GM18499 (cell line): ENCODE measurements around the gene CD63.

ENCODE experiments used
- ATAC-seq: cut with Tn5 transposase; IDR thresholded peaks from one replicate; pipeline ENCODE4 v1.9.1; 2021; ENCODE audit warnings: moderate number of reproducible peaks; ENCODE audit not compliant: insufficient read depth, unreplicated experiment

CD63 gene

DNA sequence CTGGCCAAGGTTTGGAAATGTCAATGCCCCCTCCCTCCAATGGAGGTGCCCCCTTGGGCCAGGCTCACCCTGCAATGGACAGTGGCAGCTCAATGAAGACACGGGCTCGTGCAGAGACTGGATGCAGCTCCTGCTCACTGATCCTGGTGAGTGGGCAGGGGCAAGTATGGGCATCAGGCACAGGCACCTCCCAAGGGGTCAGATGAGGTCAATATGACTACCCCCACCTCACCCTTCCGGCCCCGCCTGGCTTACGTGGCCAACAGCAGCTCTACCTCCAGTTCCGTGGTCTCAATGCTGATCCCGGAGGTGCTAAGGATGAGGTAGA, 34.7 kb downstream of the CD63 start:
- ATAC-seq = no peak

GRCh38 chr12:55693323-55694187, 35.3 kb downstream of the CD63 start:
- no peak for ATAC-seq

DNA sequence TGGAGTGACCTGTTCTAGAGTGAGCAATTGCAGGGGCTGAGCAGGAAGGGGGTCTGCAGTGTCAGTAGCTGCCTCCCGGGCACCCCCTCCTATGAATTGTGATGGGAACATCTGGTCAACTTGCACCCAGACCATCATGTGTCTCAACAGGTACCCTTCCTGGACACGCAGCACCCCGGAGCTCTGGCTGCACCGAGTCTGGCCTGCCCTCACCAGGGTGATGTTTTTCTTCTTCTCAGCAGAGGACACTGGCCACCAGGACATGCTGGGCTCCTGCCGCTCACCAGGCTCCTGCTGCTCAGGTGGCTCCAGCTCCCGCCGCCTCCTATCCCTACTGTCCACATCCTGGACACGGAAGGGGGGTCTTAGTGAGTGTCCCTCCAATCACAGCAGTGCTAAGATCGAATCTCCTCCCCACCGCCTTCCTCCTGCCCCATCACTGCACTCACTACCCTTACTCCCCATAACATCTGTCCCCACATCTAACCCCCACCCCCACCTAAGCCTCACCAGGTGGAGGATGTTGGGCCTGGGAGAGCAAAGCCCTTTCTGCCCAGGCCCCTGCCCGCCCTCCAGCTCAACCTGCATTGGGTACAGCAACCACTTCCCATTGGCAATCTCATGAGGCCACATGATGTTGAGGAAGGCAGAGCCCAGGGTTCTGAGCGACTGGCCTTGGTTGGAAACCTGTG, 36.0 kb downstream of the CD63 start:
- ATAC-seq = no peak

DNA sequence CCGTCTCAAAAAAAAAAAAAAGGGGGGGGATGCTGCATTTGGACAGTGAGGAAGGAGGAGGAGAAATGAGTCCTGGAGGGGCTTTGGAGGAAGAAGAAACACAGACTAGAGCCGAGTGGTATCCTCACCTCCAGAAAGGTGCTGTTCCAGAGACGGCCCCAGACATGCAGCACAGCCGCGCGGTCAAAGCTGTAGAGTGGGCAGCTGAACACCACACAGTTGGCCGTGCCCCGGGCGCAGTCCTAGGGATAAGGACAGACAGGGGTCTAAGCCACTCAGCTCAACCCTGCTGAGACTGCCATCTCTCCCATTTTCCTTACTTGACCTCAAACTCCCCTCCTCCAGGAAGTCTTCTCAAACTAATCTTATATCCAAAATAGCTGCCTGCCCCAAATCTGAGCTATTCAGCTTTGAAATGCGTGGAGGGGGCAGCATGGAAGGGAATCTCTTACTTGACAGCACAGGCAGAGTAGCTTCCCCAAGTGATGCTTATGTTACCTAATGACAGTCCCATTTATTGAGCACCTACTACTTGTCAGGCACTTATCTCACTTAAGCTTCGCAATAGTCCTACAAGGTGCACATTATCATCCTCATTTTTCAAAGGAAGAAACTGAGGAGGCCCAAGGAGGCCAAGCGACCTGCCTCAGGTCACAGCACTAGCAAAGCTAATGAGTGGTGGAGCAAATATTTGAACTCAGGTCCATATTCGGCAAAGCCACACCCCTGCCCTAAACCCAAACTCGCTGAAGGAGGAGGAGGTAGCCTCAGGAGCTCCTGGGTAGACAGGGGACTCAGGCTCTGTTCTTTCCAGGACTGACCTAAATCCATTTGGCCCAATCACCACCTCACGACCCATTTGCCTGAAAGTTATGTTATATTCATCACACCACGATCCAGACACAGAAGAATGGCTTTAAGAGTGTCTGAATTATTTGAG, 39.8 kb downstream of the CD63 start:
- ATAC-seq = no peak

DNA sequence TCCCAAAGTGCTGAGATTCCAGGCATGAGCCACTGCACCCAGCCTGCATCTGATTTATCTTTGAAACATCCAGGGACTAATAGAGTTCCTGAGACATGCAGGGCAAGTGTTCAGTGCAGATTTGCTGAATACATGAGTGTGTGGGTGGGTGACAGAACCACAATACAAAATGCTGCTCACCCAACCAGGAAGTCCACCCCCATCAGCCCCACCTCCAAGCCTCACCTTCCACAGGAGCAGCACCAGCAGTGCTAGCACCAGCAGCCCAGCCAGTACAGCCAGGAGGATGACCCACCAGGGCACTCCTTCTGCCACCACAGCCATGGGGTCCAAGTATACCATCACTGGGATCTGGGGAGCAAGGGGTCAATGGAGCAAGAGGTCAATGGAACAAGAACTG, 41.1 kb downstream of the CD63 start:
- ATAC-seq = no peak

DNA sequence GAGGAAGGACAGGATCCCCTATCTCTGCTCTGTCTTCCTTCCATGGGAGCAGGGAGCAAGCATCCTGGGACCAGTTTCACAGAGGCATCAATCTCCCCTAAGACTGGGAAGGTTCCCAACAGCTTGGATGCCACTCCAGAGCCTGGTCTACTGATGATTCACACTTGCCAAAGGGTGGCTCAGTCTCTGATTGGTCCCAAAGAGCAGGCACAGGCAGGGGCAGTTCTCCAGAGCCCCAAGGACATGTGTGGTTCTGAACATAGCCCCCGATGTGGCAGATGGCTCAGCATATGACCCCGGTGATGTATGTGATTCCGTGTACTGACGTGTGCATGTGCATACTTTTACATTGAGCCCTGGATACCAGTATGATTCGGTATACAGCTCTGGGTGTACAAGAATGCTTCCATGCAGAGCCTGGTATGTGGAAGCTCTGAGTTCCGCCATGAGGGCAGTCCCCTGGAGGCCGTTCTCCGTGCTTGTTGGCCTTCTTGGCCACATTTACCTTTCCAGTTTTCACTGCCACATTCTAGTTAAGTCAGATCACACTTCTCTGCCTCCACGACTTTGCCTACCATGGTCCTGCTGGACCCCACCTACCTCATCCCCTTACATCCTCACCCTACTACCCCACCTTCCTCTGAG, 42.3 kb downstream of the CD63 start:
- no peak for ATAC-seq

DNA sequence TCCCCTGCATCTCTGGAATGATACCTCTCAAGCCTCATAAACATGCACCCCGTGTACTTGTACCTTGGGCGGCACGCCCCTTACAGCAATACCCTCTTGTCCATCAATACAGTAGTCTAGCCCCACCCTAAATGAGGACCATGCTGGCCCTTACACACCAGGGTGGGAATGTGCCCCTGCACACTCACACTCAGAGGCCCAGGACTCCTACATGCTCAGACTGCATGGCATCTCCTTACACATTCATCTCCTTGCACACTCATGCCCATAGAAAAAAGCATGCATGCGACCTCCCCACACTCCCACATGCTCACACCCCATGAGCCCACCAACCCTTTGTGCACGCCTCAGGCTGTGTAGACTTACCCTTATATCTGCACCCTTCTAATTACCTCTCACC, 43.1 kb downstream of the CD63 start:
- ATAC-seq = no peak

DNA sequence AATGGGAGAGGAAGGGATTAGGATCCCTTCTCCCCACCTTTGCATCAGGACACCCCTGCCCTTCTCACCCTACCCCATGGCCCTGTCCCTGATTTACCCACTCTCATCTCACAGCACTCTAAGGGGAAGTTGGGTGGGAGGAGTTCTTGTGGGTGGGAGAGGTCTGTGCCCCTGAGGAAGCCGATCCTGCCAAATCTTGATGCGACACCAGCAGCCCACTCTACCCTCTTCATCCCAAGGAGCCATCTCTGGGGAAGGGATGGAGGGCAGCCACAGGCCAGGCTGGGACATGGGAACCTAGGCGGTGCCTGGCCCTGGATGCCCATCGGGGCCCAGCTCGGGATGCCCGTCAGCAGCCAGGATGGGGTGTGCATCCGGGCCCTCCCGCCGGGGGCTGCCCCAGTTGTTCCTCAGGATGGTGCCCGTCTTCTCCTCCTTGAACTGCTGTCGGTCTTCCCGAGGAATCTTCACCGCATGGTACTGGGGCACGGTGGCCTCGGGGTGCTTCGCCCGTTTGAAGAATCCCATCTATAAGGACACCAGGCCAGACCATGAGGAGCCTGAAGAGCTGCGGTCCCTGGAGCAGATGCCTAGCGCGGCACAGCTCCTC, 43.9 kb downstream of the CD63 start:
- no peak for ATAC-seq

GRCh38 chr12:55683676-55684075, 45.1 kb downstream of the CD63 start:
- no peak for ATAC-seq

GRCh38 chr12:55682087-55682796, 46.6 kb downstream of the CD63 start:
- ATAC-seq = no peak

GRCh38 chr12:55681142-55682077, 47.4 kb downstream of the CD63 start:
- no peak for ATAC-seq

- ATAC-seq = no peak
These were observed 49.1 kb downstream of the CD63 start for GRCh38 chr12:55679691-55680090.

- ATAC-seq = no peak
These were observed 52.1 kb downstream of the CD63 start for GRCh38 chr12:55676707-55677106.

- no peak for ATAC-seq
These were observed 53.1 kb downstream of the CD63 start for GRCh38 chr12:55675666-55676065.
